Colonic mucosa (tissue), 4 donors: ENCODE data around the gene DNM3. TPM values are rescaled to one million over a fixed set of nuclear protein-coding genes. Genes with fewer than 3 reads are reported as not detected.
A peak's percentile ranks its signal among the peaks of the same experiment; 100 is the strongest.

Experiments used
- DNase-seq: peaks from one replicate; pipeline ENCODE4 v3.0.0-alpha.2; 2020
- H3K27ac ChIP-seq: fragments of 200-600 bp; one replicate; pipeline ENCODE4 v1.8.0; 2021
- H3K27me3 ChIP-seq: fragments of 200-600 bp; one replicate; pipeline ENCODE4 v1.8.0; 2021
- H3K36me3 ChIP-seq: fragments of 200-600 bp; one replicate; pipeline ENCODE4 v1.8.0; 2021
- H3K4me1 ChIP-seq: fragments of 200-600 bp; one replicate; pipeline ENCODE4 v1.8.0; 2021; ENCODE audit warnings: mild to moderate bottlenecking
- H3K4me3 ChIP-seq: fragments of 200-600 bp; one replicate; pipeline ENCODE4 v1.8.0; 2021
- H3K9ac ChIP-seq, 2 donors: one replicate each; pipeline ENCODE4 v1.7.0; 2013; ENCODE audit warnings: control low read depth in 2 of 2, low read depth in 2 of 2, low read length in 2 of 2
- H3K9me3 ChIP-seq: fragments of 200-600 bp; one replicate; pipeline ENCODE4 v1.8.0; 2021
- CTCF ChIP-seq: fragments of 200-600 bp; IDR thresholded peaks from one replicate; pipeline ENCODE4 v1.8.0; 2022; ENCODE audit warnings: antibody characterized with exemption, mild to moderate bottlenecking
- intact Hi-C: fragments of 100-400 bp; cut with DNase I; formaldehyde crosslinking; loops from one replicate; pipeline ENCODE4 v1.14.1; 2022
- total RNA-seq, 2 donors: library from RNA; stranded (reverse); fragmentation: NEBNext Ultra II Directional in 1 of 2; extraction: Animal tissue kit (Norgen Biotek cat#: 25700) in 1 of 2; gene quantifications; one replicate each; pipeline ENCODE4 v1.2.1, GENCODE V29; 2021
- donor health status: healthy.
- donor health status: DM: no; HTN: no; CAD: no.
- donor health status: DM: no; HTN: no; CAD: no.

The DNM3 gene
- total RNA-seq, 2 donors from 2014 or later: 1.7 to 2.6 TPM

- peak overlapping the region in 1 of 2 donors; percentile 41 for H3K9ac ChIP-seq
- H3K4me3 ChIP-seq: no peak overlapping the region
- TF ChIP-seq CTCF: no peak
- intact Hi-C loops: loop anchor here (5.0 kb wide), 1 partner anchor 277 kb away; no protein-coding TSS in a partner anchor
- peaks cover 6% of the 10 kb centered on the region for H3K4me1 ChIP-seq
- no peaks in the 10 kb centered on the region for H3K36me3 ChIP-seq
- H3K9me3 ChIP-seq: no peaks in the 10 kb centered on the region
- H3K27ac ChIP-seq: no peak overlapping the region
- H3K27me3 ChIP-seq: no peaks in the 10 kb centered on the region
- peak; percentile 65 for DNase-seq
These were observed 609.2 kb downstream of the DNM3 start for GRCh38 chr1:172450524-172450885.

- H3K4me3 ChIP-seq: no peak overlapping the region
- no peaks in the 10 kb centered on the region for H3K27me3 ChIP-seq
- H3K9ac ChIP-seq: peak overlapping the region in 1 of 2 donors; percentile 41
- peak; percentile 26 for DNase-seq
- intact Hi-C loops: loop anchor here (5.0 kb wide), 1 partner anchor 276 kb away; no protein-coding TSS in a partner anchor
- peaks cover 6% of the 10 kb centered on the region for H3K4me1 ChIP-seq
- H3K27ac ChIP-seq: no peak overlapping the region
- H3K36me3 ChIP-seq: no peaks in the 10 kb centered on the region
- no peaks in the 10 kb centered on the region for H3K9me3 ChIP-seq
- no peak for TF ChIP-seq CTCF
These were observed 609.7 kb downstream of the DNM3 start for GRCh38 chr1:172451002-172451443.

- H3K9me3 ChIP-seq: no peaks in the 10 kb centered on the region
- TF ChIP-seq CTCF: no peak
- no peaks in the 10 kb centered on the region for H3K27me3 ChIP-seq
- no peak overlapping the region for H3K27ac ChIP-seq
- intact Hi-C loops: loop anchor here (5.0 kb wide), 1 partner anchor 275 kb away; no protein-coding TSS in a partner anchor
- H3K9ac ChIP-seq: no peak overlapping the region
- H3K4me3 ChIP-seq: no peak overlapping the region
- peaks cover 6% of the 10 kb centered on the region for H3K4me1 ChIP-seq
- no peaks in the 10 kb centered on the region for H3K36me3 ChIP-seq
- DNase-seq: no peak
These were observed 611.3 kb downstream of the DNM3 start for GRCh38 chr1:172452536-172453152.

GRCh38 chr1:172453153-172453545, 611.9 kb downstream of the DNM3 start:
- Histone ChIP-seq H3K36me3 (no peaks in the 10 kb centered on the region), H3K27me3 (no peaks in the 10 kb centered on the region), H3K9ac (no peak overlapping the region), H3K4me1 (peaks cover 6% of the 10 kb centered on the region), H3K4me3 (no peak overlapping the region), H3K9me3 (no peaks in the 10 kb centered on the region), H3K27ac (no peak overlapping the region)
- intact Hi-C loops: loop anchor here (5.0 kb wide), 1 partner anchor 274 kb away; no protein-coding TSS in a partner anchor
- DNase-seq: no peak
- no peak for TF ChIP-seq CTCF

DNA sequence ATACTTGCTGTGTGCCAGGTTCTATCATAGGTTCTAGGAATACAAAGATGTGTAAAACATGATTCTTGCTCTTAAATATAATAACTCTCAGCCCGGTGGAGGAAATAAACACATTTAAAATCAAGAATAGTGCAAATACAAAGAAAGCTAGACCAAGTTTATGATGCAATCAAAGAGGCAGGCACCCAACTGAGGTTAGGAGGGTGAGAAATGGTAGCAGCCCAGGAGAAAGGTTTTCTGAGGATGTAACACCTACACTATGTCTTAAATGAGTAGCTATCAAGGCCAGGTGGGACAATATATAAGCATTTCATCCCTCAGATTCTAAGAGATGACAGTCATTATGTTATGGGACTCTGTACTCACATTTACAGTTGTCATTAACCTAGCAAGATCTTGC, 612.3 kb downstream of the DNM3 start:
- no peak for DNase-seq
- no peak for TF ChIP-seq CTCF
- no peaks in the 10 kb centered on the region for H3K36me3 ChIP-seq
- no peaks in the 10 kb centered on the region for H3K9me3 ChIP-seq
- no peak overlapping the region for H3K4me3 ChIP-seq
- H3K27me3 ChIP-seq: no peaks in the 10 kb centered on the region
- no peak overlapping the region for H3K9ac ChIP-seq
- H3K4me1 ChIP-seq: peaks cover 6% of the 10 kb centered on the region
- intact Hi-C loops: loop anchor here (5.0 kb wide), 1 partner anchor 274 kb away; no protein-coding TSS in a partner anchor
- H3K27ac ChIP-seq: no peak overlapping the region
